ENCODE results near the gene FMNL2.

DNA sequence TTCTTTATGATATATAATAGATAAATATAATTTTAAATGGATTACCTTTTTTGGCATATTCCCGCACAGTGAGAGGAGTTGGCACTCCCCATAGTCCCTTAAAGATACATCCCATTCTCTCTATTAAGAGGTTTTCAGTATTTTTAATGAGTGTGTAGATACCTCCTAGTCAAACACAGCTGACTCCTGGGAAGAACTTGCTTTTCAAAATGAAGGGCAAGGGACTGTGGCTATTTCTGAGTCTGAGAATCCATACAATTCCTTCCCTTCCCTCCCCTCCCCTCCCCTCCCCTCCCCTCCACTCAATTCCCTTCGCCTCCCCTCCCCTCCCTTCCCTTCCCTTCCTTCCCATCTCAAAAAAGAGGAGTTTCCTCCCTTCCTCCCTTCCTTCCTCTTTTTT lies 288.8 kb downstream of the FMNL2 start:
- no peak for TF ChIP-seq CTCF (IDR thresholded peaks at IDR 0.05 in 4 of 5, conservative IDR thresholded peaks at IDR 0.05 in 1 of 5)
- TF ChIP-seq POLR2A (IDR thresholded peaks at IDR 0.05) = no peak

Data from gastrocnemius medialis (tissue), 4 donors.